Inferior parietal cortex (tissue), 1 donor: ENCODE results near the gene MECR.

ENCODE experiments used
- DNase-seq: peaks from one replicate; pipeline ENCODE4 v3.0.0-alpha.2; 2016; ENCODE audit errors: extremely low spot score

The MECR gene

GRCh38 chr1:29230553-29231378, at the start of gene MECR:
TSS of gene MECR (minus strand) at chr1:29230934. CDS start at chr1:29230906, 28 bp downstream.
- peak; percentile 94 for DNase-seq

GRCh38 chr1:29279951-29280391, 49.2 kb upstream of the MECR start:
- DNase-seq = no peak

- no peak for DNase-seq
These were observed 48.7 kb upstream of the MECR start for GRCh38 chr1:29279406-29279805.

- DNase-seq = no peak
These were observed 47.4 kb upstream of the MECR start for GRCh38 chr1:29278124-29278523.

- no peak for DNase-seq
These were observed 44.7 kb upstream of the MECR start for GRCh38 chr1:29275435-29275834.

- DNase-seq = no peak
These were observed 41.6 kb upstream of the MECR start for GRCh38 chr1:29272147-29272907.

GRCh38 chr1:29271724-29272123, 41.0 kb upstream of the MECR start:
- no peak for DNase-seq

GRCh38 chr1:29270929-29271521, 40.3 kb upstream of the MECR start:
- no peak for DNase-seq

- peak; percentile 44 for DNase-seq
These were observed 38.6 kb upstream of the MECR start for GRCh38 chr1:29269382-29269781.

GRCh38 chr1:29267321-29268070, 36.8 kb upstream of the MECR start:
- DNase-seq = no peak

GRCh38 chr1:29266912-29267311, 36.2 kb upstream of the MECR start:
- DNase-seq = no peak

- DNase-seq = no peak
These were observed 34.1 kb upstream of the MECR start for GRCh38 chr1:29264773-29265389.

- no peak for DNase-seq
These were observed 29.8 kb upstream of the MECR start for GRCh38 chr1:29260531-29260930.

GRCh38 chr1:29259802-29260441, 29.2 kb upstream of the MECR start:
- no peak for DNase-seq

GRCh38 chr1:29258976-29259801, 28.5 kb upstream of the MECR start:
- DNase-seq = no peak

GRCh38 chr1:29258189-29258975, 27.6 kb upstream of the MECR start:
- DNase-seq = no peak

- no peak for DNase-seq
These were observed 26.5 kb upstream of the MECR start for GRCh38 chr1:29256979-29257804.

GRCh38 chr1:29256394-29256793, 25.7 kb upstream of the MECR start:
- no peak for DNase-seq
